NCI-H2196 treated with DMSO at 0.1 percent for 48 hours (cell line): Measurements from ENCODE around the gene HUS1B.

Experiments
- DNase-seq: peaks from one replicate; lab custom pipeline; 2025; ENCODE audit not compliant: unreplicated experiment; lab: John Stamatoyannopoulos, UW

Gene HUS1B

GRCh38 chr6:624979-625378 is 31.9 kb downstream of the HUS1B start:
- no peak for DNase-seq

GRCh38 chr6:622462-622861 is 34.4 kb downstream of the HUS1B start:
- DNase-seq, result no peak

GRCh38 chr6:621931-622330 is 35.0 kb downstream of the HUS1B start:
- DNase-seq, result no peak

GRCh38 chr6:620950-621349 is 36.0 kb downstream of the HUS1B start:
- DNase-seq, result no peak

GRCh38 chr6:620166-620565 is 36.7 kb downstream of the HUS1B start:
- DNase-seq, result no peak

- no peak for DNase-seq
These were observed 39.3 kb downstream of the HUS1B start for GRCh38 chr6:617456-618100.

- no peak for DNase-seq
These were observed 42.9 kb downstream of the HUS1B start for GRCh38 chr6:613981-614380.

GRCh38 chr6:611928-612327 is 45.0 kb downstream of the HUS1B start:
- no peak for DNase-seq

- no peak for DNase-seq
These were observed 46.0 kb downstream of the HUS1B start for GRCh38 chr6:610882-611281.

GRCh38 chr6:609905-610304 is 47.0 kb downstream of the HUS1B start:
- DNase-seq, result no peak

GRCh38 chr6:606829-607379 is 50.0 kb downstream of the HUS1B start:
- no peak for DNase-seq
